D721Med (cell line): ENCODE results near the gene SMPX.

Source experiments
- DNase-seq: peaks from one replicate; pipeline ENCODE4 v3.0.0; 2011; ENCODE audit warnings: low spot score; ENCODE audit not compliant: insufficient read length
- FAIRE-seq: peaks from 2 replicates; lab custom pipeline; 2011; peaks lifted over from hg19 to GRCh38; lab: Jason Lieb, UNC
- CTCF ChIP-seq: IDR thresholded peaks from 2 replicates; pipeline ENCODE4 v1.5.1; 2012; ENCODE audit warnings: mild to moderate bottlenecking, control low read depth; ENCODE audit not compliant: insufficient read depth; ENCODE audit errors: missing control alignments

SMPX gene

GRCh38 chrX:21700967-21701366 lies 56.9 kb downstream of the SMPX start:
- TF ChIP-seq CTCF = no peak
- DNase-seq = no peak
- FAIRE-seq = no peak

GRCh38 chrX:21700275-21700674 lies 57.6 kb downstream of the SMPX start:
- DNase-seq = no peak
- FAIRE-seq = no peak
- no peak for TF ChIP-seq CTCF

- DNase-seq (no peak), FAIRE-seq (no peak)
- TF ChIP-seq CTCF = no peak
Observed at GRCh38 chrX:21699136-21699535, 58.8 kb downstream of the SMPX start.

GRCh38 chrX:21698272-21698671 lies 59.6 kb downstream of the SMPX start:
- DNase-seq = no peak
- FAIRE-seq = no peak
- TF ChIP-seq CTCF = no peak

GRCh38 chrX:21691512-21692018 lies 66.4 kb downstream of the SMPX start:
- FAIRE-seq (no peak), DNase-seq (no peak)
- TF ChIP-seq CTCF = no peak

- TF ChIP-seq CTCF = no peak
- FAIRE-seq (no peak), DNase-seq (no peak)
Observed at GRCh38 chrX:21683941-21684340, 74.0 kb downstream of the SMPX start.

- DNase-seq (no peak), FAIRE-seq (no peak)
- no peak for TF ChIP-seq CTCF
Observed at GRCh38 chrX:21678048-21678612, 79.8 kb downstream of the SMPX start.
